ENCODE data around the gene SMIM32.

SMIM32 gene

GRCh38 chr5:136200761-136201160, 7.8 kb upstream of the SMIM32 start:
- Mint-ChIP-seq H3K27me3 (ENCODE audit: low read depth, poor library complexity) (peaks cover 26% of the 10 kb centered on the region), H3K4me1 (peaks cover 43% of the 10 kb centered on the region), H3K4me3 (no peak overlapping the region), H3K36me3 (ENCODE audit: low read depth) (no peaks in the 10 kb centered on the region), H3K9me3 (no peaks in the 10 kb centered on the region), H3K27ac (no peak overlapping the region)
- TF ChIP-seq CTCF (IDR thresholded peaks at IDR 0.05): no peak
- no peak for DNase-seq

- DNase-seq: no peak
- no peaks in the 10 kb centered on the region for H3K36me3 Mint-ChIP-seq (ENCODE audit: low read depth)
- TF ChIP-seq CTCF (IDR thresholded peaks at IDR 0.05): no peak
- peaks cover 45% of the 10 kb centered on the region for H3K4me1 Mint-ChIP-seq
- peaks cover 32% of the 10 kb centered on the region for H3K27me3 Mint-ChIP-seq (ENCODE audit: low read depth, poor library complexity)
- H3K4me3 Mint-ChIP-seq: no peak overlapping the region
- H3K27ac Mint-ChIP-seq: no peak overlapping the region
- H3K9me3 Mint-ChIP-seq: no peaks in the 10 kb centered on the region
Observed at GRCh38 chr5:136200130-136200529, 7.2 kb upstream of the SMIM32 start.

GRCh38 chr5:136199408-136199807, 6.4 kb upstream of the SMIM32 start:
- Mint-ChIP-seq H3K4me3 (no peak overlapping the region), H3K9me3 (no peaks in the 10 kb centered on the region), H3K27ac (no peak overlapping the region), H3K36me3 (ENCODE audit: low read depth) (no peaks in the 10 kb centered on the region), H3K27me3 (ENCODE audit: low read depth, poor library complexity) (peaks cover 39% of the 10 kb centered on the region), H3K4me1 (peaks cover 45% of the 10 kb centered on the region)
- no peak for DNase-seq
- no peak for TF ChIP-seq CTCF (IDR thresholded peaks at IDR 0.05)

GRCh38 chr5:136198453-136198852, 5.5 kb upstream of the SMIM32 start:
- Mint-ChIP-seq H3K9me3 (no peaks in the 10 kb centered on the region), H3K4me3 (no peak overlapping the region), H3K27ac (no peak overlapping the region), H3K4me1 (peaks cover 45% of the 10 kb centered on the region), H3K36me3 (ENCODE audit: low read depth) (no peaks in the 10 kb centered on the region), H3K27me3 (ENCODE audit: low read depth, poor library complexity) (peaks cover 49% of the 10 kb centered on the region)
- TF ChIP-seq CTCF (IDR thresholded peaks at IDR 0.05): no peak
- DNase-seq: no peak

- H3K9me3 Mint-ChIP-seq: no peaks in the 10 kb centered on the region
- no peak for DNase-seq
- TF ChIP-seq CTCF (IDR thresholded peaks at IDR 0.05): no peak
- H3K4me3 Mint-ChIP-seq: no peak overlapping the region
- H3K27ac Mint-ChIP-seq: no peak overlapping the region
- peaks cover 56% of the 10 kb centered on the region for H3K27me3 Mint-ChIP-seq (ENCODE audit: low read depth, poor library complexity)
- H3K36me3 Mint-ChIP-seq (ENCODE audit: low read depth): no peaks in the 10 kb centered on the region
- peaks cover 42% of the 10 kb centered on the region for H3K4me1 Mint-ChIP-seq
Observed at GRCh38 chr5:136197462-136198142, 4.6 kb upstream of the SMIM32 start.

All from nephron progenitor cell (in vitro differentiated cells).